Measurements from ENCODE around the gene ARHGAP26.
"Not testable (repeated sequence)": the region's sequence is repeated elsewhere in the genome, so short reads cannot be mapped to it uniquely, and the experiment has no call there.

Gene ARHGAP26

DNA sequence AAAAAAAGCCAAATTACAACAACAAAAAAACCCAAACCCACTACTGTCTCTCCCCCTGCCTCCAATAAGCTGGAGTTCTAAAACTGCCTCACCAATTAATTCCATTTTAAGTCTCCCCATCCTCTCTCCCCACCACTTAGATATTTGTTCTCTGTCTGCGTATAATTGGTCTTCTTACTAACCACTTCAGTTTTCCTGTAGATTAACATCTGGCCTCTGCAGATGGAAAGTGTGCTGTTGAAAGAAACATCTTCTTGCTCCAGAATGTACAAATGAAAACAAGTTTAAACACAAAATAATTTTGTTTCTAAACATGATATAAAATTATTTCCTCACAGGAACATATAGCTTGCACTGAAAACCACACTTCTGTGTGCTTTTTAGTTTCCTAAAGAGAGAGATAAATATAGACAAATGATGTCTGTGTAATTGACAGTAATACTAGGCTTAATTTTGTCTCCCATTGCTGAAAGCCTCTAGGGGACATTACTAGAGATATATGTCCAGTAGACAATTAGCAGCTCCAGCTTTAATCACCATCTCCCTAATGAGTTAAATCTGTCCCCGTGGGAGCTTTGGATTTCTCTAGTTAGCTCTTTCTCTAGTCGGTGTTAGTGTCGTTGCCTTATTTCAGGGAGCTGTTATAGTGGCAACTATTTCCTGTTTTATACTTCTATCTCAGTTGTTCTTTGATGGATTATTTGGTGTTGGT lies 164.0 kb downstream of the ARHGAP26 start:
- DNase-seq, result no peak

DNA sequence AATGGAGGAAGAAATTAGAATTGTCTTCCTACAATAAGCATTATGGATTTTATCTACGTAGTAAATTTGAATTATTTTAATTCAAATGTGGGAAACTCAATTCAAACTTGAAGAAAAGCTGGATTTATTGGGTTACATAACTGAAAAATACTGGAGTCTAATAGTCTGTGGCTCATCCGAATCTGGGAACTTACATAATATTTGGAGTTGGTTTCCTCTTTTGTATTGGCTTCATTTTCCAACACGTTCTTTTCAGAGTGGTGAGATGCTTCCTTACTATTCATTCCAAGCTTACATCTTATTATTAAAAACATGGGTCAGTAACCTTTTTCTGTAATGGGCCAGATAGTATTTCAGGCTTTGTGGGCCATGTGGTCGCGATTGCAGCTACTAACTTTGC lies 164.8 kb downstream of the ARHGAP26 start:
- peak; percentile 29 to 55 for DNase-seq

DNA sequence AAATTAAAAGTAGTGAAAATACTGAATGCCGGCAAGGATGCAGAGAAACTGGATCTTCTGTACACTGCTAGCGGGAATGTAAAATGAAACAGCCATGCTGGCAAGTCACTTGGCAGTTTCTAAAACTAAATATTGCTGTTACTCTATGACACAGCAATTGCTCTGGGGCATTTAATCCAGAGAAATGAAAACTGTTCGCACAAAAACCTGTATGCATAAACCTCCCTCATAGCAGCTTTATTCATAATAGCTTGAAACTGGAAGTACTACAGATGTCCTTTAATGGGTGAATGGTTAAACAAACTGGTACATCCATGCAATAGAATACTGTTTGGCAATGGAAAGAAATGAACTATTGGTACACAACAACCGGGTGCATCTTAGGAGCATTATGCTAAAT lies 167.2 kb downstream of the ARHGAP26 start:
- no peak for DNase-seq

DNA sequence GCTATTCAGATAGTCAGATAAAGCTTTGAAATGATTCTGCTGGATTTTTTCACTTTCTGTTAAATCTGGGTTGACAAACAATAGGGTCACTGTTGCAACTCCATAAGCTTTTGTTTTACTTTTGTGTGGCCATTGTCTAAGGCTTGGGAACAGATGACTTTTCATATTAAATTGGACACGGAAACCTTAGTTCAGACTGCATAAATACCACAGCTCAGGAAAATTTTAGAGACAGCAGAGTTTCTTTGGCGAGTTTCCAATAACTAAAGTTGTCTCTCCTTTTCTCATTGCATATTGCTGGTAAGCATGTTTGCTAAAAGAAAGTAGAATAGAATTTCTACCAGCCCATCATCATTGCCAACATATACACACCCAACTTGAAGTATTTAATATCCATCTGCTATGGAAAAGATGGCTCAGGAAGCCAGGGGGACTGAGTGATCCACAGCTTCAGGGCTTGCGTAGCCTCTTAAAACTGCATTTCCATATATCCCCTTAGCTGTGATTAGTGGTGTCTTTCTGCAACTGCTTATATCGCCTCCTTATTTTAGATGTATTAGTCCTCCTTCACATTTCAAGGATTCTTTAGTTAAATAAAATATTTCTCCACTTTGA lies 168.2 kb downstream of the ARHGAP26 start:
- no peak for DNase-seq

DNA sequence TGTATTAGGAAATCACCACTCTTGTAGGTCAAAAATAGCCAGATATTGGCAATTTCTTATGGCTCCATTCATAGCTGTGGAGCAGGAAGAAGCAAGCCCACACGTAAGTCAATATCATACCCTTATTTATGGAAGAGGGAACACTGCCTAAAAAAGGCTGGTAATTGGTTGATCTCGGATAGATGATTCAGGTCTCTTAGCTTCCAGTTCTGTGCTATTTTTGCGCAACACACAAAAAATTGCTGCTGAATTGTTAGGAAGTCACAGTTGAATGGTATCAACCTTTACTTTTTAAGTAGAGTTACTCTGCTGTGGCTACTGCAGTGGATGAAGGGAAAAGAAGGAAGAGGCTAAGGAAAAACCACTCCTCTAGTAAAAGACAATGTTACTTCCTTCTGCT lies 168.8 kb downstream of the ARHGAP26 start:
- DNase-seq, result peak; percentile 39 to 54

DNA sequence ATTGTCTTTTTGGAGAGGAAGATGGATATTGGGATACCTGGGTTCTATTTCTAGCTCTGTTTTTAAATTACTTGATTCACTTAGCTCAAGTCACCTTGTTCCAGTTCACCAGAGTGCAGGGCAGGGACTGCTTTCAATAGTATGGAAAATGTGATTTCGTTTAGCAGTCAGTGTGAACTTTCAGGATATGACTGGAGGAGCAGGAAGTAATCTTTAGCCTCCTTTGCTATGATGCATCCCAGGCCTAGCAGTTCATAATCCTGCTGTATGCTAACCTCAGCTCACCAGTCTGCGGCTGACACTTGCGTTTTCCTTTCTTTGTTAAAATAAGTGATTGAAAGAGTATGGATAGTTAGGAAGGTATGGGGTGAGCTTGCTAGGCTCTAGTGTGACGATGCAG lies 169.7 kb downstream of the ARHGAP26 start:
- DNase-seq, result no peak

DNA sequence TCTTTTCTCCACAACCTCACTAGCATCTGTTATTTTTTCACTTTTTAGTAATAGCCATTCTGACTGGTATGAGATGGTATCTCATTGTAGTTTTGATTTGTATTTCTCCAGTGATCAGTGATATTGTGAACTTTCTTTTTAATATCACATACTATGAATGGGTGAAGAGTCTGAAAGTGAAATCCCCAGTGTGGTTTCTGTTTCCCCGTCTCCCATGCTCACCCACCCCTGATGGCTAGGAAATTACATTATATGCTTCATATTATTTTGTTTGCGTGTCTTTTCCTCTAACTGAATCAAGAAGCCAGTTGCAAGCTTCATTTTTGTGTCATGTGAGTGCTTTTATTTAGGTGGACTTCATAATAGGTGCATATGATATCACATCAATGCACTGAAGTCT lies 171.1 kb downstream of the ARHGAP26 start:
- DNase-seq, result no peak

DNA sequence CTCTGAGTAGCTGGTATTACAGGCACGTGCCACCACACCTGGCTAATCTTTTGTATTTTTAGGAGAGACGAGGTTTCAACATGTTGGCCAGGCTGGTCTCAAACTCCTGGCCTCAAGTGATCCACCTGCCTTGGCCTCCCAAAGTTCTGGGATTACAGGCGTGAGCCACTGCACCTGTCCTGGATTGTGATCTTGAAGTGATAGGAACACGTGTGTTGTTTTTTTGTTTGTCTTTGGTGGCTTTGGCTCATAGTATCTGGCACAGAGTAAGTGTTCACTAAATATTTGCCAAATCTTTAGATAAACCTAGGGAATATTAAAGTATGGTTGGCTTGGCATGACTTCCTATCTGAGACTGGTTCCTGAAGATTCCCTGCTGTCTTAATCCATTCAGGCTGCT lies 172.7 kb downstream of the ARHGAP26 start:
- no peak for DNase-seq

DNA sequence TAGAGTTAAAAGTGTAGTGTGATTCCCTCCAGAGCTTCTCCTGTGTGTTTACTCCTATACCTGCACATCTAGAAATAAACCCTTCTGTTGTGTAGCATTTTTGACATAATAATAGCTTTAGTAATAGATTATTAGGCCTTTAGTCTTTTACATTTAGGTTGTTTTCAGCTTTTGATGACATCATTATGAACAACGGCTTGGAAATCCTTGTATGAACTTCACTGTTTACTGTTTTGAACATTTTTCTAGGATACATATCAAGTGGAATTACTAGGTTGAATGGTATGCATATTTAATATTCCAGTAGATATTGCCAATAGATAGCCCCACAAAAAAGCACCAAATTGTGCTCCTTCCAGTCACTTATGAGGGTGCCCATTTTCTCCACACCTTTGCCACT lies 174.0 kb downstream of the ARHGAP26 start:
- no peak for DNase-seq

DNA sequence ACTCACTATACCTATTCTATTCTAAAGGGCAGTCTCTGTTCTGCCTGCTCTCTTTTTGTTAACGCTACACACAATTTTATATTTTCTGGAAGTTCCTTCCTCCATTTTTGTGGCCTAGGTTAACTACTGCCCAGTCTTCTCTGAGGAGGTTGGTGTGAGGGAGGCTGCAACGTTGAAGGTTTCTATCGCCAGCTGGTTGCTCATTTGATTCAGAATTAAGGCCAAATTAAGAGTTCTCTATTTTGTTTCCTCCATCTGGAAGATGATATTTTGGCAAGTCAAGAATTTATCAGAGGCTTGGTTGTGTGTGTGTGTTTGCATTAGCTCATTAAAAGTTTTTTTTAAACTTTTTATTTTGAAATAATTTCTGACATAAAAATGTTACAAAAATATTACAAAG lies 175.1 kb downstream of the ARHGAP26 start:
- DNase-seq, result no peak

DNA sequence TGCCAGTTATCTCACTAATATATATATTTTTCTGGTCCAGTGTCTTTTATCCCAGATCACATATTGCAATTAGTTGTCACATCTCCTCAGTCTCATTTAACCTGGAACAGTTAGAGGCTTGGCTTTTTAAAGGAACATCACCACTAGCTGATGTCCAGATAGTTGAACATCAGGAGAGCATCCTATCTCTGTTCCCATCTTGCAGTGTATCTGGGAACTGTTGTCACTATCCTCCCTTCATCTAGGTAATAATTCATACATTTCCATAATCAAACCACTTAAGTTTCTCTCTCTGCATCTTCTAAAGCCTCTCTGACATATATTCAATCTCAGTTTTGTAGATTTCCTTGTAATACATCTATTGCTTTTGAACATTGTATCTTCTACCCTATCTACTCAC lies 175.7 kb downstream of the ARHGAP26 start:
- DNase-seq, result no peak

DNA sequence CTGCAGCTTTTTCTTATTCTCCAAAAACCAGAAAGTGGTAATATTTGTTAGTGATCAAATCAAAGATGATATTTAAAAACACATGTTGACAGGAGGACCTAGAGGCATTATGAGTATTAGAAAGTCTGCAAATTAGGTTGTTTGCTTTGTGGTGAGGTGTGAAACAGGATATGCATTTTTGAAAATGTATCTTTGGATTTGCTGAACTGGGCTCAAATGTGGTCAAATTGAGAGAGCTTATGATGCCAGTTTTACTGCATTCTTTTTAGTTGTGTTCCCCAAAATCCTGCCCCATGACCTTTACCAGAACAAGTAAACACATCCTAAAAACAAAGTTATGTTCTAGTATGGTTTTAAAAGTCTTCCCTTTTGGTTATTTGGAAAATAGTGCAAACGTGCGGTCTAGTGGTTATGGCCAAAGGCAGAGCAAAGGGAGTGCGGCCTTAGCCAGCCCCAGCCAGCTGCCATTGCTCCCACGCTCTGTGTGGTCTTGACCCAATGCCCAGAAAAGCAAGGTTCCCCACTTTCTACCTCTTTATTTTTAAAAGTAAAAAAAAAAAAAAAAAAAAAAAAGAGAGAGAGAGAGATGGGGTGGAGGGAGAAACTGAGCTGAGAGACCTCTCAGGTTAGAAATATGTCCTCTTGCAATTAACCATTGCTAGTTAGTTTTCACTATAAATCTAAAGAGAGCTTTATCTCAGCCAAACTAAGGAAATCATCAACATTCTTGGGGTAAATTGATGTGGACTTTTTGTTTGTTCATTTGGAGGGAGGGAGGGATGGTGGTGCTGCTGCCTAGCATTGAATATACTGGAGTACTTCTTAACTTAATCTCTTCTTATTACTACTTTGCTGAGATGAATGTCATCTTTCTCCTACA lies 176.6 kb downstream of the ARHGAP26 start:
- DNase-seq, result no peak

DNA sequence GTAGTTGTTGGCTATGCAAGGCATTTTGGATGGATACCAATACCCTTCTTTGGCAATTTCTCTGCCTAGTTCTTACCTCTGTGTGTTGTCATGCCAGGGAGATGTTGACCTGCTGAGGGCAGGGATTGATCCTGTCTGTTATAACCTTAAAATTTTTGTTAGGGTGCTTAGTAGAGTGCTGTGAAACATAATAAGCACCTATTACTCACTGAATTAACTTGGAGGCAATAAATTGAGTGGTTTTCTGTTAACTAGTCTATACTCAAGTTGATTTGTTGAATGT lies 177.2 kb downstream of the ARHGAP26 start:
- DNase-seq, result no peak

DNA sequence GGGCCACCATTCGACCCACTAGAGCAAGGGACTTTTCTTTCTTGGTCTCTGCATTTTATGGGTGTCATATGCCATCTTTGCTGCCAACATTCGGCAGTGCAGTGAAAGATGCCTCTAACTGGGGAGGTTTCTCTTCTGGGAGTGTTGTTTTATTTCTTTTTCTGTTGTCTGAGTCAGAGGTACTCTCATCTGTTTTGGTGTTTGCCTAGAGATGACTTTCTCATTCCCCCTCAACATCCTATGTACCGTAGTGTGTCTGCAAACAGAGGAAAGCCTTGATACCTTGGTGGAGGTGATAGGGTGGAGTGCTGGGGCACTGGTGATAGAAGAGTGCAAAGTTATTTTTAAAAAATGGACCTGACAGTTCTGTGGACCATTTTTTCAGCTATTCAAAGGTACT lies 182.1 kb downstream of the ARHGAP26 start:
- DNase-seq, result no peak

DNA sequence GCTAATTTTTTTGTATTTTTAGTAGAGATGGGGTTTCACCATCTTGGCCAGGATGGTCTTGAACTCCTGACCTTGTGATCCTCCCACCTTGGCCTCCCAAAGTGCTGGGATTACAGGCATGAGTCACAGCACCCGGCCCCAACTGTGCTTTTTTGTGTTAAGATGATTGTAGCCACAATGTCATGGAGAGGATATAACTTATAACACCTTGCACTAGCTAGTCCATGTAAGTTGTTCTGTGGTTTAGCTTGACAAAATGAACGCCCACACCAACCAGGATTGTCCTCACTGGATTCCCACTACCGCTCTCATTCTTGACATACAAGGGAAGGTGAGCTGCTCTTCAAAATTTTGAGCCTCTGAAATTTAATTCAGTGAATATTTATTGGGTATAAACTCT lies 182.7 kb downstream of the ARHGAP26 start:
- not testable (repeated sequence) for DNase-seq

DNA sequence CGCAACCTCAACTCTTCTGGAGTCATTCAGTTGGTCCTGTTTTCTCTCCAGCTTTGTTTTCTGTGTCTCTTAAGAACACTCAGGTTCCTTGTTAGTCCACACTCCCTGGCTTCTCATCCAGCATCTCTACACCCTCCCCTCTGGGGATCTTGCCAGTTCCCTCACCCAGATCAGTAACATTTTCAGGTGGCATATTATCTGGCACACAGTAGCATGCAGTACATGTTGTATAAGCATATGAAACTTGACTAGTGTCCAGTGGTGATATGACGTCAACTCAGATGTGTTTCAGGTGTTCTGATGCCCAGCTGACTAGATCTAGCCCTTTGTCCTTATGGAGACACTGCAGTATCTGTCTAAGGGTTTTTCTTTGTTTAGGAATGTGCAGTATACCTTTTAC lies 184.3 kb downstream of the ARHGAP26 start:
- no peak for DNase-seq

DNA sequence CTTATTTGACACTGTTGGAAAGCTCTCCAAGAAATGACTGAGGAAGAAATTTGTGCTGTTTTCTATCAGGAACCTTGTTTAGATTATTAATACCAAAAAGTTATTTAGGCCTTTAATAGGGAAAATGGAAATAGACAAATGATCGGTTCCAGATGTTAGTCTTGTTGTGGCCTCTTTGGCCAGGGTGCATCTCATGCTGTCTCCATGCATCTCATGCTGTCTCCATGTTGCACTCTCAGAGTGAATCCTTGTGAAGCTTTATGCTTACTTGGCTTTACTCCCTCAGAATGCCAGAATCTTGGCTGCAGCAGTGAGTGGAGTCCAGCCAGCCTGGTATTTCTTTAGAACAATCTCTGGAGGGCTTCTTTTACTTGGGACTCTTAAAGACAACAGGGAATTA lies 185.5 kb downstream of the ARHGAP26 start:
- DNase-seq, result no peak

DNA sequence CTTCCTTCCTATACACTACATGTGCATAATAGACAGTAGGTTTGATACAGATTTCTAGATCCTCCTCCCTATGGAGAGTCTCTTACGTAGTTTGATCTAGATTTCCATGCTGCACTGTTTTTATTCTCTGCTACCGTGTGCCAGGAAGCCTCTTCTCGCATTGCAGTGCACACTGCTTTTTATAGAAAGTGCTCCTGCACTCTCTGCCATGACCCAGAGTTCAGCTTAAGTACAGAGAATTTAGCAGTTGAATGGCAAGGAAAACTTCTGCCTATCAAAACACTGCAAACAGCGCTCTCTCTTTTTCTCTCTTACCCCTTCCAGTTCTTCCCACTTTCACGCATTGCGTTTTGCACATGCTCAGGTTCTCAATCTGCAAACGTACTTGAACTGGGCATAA lies 187.4 kb downstream of the ARHGAP26 start:
- DNase-seq, result no peak

DNA sequence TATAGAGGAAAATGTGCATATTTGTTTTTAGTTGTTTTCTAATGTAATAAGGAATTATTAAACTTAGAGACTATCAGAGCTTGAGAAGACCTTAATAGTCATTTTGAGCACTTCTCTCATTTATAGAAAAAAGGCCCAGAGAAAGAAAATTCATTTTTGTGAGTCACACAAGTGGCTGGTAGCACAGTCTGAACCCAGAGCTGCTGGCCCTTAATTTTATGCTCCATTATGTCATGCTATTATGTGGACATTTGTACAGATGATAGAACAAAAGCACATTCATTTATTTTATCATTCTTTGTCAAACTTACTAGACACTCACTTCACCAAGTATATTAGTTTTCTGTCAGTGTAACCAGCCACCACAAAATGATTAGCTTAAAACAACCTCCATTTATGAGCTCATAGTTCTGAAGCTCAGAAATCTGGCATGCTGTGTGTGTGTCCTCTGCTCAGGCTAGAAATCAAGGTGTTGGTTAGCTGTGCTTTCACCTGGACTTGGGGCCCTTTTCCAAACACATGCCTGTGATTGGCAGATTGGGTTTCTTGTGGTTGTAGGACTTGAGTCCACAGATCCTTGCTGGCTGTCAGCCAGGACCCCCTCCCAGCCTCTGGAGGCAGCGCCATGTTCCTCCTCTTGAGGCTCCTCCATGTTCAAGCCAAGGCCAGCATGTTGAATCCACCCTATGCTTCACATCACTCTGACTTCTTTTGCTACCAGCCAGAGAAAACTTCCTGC lies 188.9 kb downstream of the ARHGAP26 start:
- no peak for DNase-seq

DNA sequence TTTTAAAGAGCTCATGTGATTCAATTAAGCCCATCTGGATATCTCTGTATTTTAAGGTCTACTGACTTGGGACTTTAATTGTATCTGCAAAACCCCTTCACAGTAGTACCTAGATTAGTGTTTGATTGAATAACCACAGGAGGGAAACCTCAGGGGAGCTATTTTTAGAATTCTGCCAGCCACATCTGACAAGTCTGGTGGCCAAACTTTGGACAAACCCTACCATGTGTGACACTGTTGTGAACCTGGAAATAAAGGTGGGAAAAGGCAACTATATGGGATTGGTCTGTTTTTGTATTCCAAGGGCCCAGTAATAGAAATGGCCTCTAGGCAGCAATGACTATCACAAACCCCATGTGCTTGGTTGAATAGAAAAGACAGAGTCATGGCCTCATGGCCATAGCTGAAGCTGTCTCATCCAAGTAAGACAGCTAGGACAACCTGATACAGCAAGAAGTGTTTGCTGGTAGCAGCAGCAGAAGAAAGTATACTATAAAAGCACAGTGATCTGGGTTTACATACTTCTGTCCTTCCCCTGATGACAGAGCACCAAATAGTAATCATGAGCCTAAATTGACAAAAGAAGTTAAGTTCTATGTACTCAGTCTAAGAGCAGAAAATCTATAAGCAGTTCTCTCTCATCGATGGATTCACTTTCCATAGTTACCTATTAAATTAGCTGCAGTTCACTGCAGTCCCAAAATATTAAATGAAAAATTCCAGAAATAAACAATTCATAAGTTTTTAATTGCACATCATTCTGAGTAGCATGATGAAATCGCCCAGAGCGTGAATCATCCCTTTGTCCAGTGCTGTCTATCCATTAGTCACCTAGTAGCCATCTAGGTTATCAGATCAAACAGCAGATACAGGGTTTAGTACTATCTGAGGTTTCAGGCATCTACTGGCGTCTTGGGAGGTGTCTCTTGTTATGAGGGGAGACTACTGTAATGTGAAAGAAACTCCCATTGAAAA lies 189.8 kb downstream of the ARHGAP26 start:
- DNase-seq, result peak in 1 of 2 donors; percentile 46

DNA sequence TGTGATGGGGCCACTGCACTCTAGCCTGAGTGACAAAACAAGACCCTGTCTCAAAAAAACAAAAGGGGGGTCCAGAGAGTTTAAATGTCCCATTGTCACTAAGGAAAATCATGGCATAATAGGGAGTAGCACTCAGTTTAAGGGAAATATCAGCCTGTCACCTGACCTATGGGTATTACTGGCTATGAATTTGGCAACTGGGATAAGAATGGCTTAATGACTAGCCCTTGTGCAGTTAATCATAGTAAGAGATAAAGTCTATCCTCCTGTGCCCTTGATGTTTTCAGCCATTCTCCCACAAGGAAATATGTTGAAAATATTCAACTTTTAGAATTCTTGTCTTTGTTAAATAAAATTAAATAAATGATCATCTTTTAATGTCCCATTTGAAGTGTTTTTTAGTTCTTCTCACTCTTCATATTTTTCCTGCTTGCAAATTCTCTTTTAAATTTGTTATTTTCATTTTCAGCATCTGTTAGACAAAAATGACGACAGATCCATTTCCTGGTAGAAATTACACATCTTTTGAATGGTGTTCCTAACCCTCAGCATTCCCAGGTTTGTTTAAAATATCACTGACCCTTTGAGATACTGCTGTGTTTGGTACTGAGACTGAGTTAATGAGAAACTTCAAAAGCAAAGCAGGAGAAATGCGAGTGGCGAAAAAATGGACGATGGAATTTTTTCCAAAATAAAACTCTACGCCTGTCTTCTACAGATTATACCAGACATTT lies 191.4 kb downstream of the ARHGAP26 start:
- no peak for DNase-seq
